Ascending aorta (tissue), 2 donors: ENCODE measurements around the gene E2F1. TPM values are rescaled to one million over a fixed set of nuclear protein-coding genes. Genes with fewer than 3 reads are reported as not detected.

Experiments used
- DNase-seq, 2 donors: peaks; one replicate each; pipeline ENCODE4 v3.0.0-alpha.2; 2019; ENCODE audit warnings: low spot score in 2 of 2
- H3K27ac ChIP-seq, 2 donors: fragments of 200-600 bp; sonication (generic); one replicate each; pipeline ENCODE4 v1.5.1; 2016 to 2017; ENCODE audit warnings: mild to moderate bottlenecking in 1 of 2
- H3K27me3 ChIP-seq: fragments of 200-600 bp; sonication (generic); one replicate; pipeline ENCODE4 v1.5.1; 2017
- H3K36me3 ChIP-seq, 2 donors: fragments of 200-600 bp; sonication (generic); one replicate each; pipeline ENCODE4 v1.5.1; 2016
- H3K4me1 ChIP-seq, 2 donors: fragments of 200-600 bp; sonication (generic); one replicate each; pipeline ENCODE4 v1.5.1; 2016 to 2017; ENCODE audit warnings: mild to moderate bottlenecking in 1 of 2
- H3K4me3 ChIP-seq, 2 donors: fragments of 200-600 bp; sonication (generic); one replicate each; pipeline ENCODE4 v1.5.1; 2016 to 2017; ENCODE audit warnings: mild to moderate bottlenecking in 1 of 2
- H3K9me3 ChIP-seq, 2 donors: fragments of 200-600 bp; sonication (generic); one replicate each; pipeline ENCODE4 v1.5.1; 2016
- intact Hi-C: fragments of 100-400 bp; cut with DNase I; formaldehyde crosslinking; loops from one replicate; pipeline ENCODE4 v1.15.1; 2023
- total RNA-seq: library from RNA; depleted of rRNA; stranded (reverse); fragments of >200 nt; gene quantifications from one replicate; pipeline ENCODE4 v1.1.0, GENCODE V29; 2016
- TF ChIP-seq, protein P1 (sequence below), 3 experiments: fragments of 200-600 bp in 2 of 3; fragments of 450-650 bp in 1 of 3; sonication (generic) in 2 of 3; IDR thresholded peaks; one replicate each; pipeline ENCODE4 v1.5.1; 2016 to 2019; ENCODE audit warnings: antibody characterized with exemption in 3 of 3, mild to moderate bottlenecking in 1 of 3, moderate library complexity in 1 of 3

The E2F1 gene
- total RNA-seq, 1 donor from 2014 or later: 0.53 TPM

DNA sequence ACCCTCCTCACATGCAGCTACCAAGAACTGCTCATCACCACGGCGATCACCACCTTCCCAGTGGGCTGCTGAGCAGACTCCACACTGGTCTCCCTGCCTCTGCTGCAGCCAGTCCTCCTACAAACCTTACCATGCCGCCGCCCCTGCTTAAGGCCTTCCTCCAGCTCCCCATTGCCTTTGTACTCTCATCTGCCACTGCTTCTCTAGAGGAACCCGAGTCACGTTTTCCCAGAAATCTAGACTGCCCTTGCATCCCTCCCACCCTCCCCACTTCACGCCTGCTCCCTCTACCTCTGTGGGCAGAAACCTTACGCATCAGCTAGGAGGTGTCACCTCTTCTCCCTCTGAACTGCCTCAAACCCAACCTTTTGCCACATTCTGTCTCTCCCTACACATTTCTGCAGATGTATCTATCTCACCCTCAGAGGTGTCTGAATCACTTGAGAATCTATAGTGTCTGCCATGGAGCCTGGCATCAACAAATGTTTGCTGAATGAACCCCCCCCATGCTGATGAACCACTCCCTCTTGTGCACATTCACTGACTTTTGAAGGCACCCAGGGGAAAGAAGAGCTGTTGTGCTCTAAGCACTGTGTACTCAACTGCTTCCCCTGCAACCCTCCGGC is 4.3 kb downstream of the E2F1 start:
- Histone ChIP-seq H3K27ac (no peak overlapping the region), H3K4me3 (no peak overlapping the region), H3K9me3 (no peaks in the 10 kb centered on the region), H3K27me3 (no peaks in the 10 kb centered on the region), H3K36me3 (no peaks in the 10 kb centered on the region), H3K4me1 (peaks cover 17 to 19% of the 10 kb centered on the region in 2 donors)
- intact Hi-C loops: no loop called here
- DNase-seq: no peak
- TF ChIP-seq, protein P1, sequence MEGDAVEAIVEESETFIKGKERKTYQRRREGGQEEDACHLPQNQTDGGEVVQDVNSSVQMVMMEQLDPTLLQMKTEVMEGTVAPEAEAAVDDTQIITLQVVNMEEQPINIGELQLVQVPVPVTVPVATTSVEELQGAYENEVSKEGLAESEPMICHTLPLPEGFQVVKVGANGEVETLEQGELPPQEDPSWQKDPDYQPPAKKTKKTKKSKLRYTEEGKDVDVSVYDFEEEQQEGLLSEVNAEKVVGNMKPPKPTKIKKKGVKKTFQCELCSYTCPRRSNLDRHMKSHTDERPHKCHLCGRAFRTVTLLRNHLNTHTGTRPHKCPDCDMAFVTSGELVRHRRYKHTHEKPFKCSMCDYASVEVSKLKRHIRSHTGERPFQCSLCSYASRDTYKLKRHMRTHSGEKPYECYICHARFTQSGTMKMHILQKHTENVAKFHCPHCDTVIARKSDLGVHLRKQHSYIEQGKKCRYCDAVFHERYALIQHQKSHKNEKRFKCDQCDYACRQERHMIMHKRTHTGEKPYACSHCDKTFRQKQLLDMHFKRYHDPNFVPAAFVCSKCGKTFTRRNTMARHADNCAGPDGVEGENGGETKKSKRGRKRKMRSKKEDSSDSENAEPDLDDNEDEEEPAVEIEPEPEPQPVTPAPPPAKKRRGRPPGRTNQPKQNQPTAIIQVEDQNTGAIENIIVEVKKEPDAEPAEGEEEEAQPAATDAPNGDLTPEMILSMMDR (IDR thresholded peaks at IDR 0.05): no peak

DNA sequence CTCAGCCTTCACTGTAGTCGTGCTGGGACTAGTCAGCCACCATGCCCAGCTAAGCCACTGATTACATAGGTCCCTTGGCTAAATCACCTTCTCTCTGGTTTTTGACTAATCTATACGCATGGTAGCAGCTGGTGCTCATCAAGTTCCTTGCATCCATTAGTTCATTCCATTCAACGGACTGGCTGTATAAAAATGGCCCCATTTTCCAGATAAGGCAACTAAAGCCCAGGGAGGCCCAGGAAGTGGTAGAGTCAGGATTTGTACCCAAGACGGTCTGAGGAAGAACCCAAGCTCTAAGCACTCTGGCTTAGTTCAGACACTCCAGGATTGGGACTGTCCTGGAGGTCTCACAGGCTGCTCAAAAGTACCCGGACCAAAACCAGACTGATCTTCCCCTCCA is 4.9 kb downstream of the E2F1 start:
- Histone ChIP-seq H3K4me3 (no peak overlapping the region), H3K27ac (no peak overlapping the region), H3K36me3 (no peaks in the 10 kb centered on the region), H3K27me3 (no peaks in the 10 kb centered on the region), H3K9me3 (no peaks in the 10 kb centered on the region), H3K4me1 (peaks cover 17 to 20% of the 10 kb centered on the region in 2 donors)
- intact Hi-C loops: no loop called here
- DNase-seq: no peak
- TF ChIP-seq, protein P1 (IDR thresholded peaks at IDR 0.05): no peak

DNA sequence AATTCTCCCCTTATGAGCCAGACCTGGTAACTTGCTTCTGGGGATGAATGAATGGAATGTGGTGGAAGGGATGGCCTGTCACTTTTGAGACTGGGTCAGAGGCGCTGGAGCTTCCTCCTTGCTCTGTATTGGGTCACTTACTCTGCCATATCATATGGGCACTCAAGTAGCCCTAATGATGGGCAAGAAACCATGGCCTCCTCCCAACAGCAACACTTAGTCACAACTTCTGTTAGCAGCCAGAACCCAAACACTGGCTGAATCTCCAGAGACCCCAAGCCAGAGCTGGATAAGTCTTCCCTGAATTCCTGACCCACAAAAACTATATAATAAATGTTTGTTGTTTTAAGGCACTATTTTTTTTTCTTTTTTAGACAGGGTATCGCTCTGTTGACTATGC is 5.5 kb downstream of the E2F1 start:
- Histone ChIP-seq H3K4me1 (peaks cover 23 to 26% of the 10 kb centered on the region in 2 donors), H3K4me3 (no peak overlapping the region), H3K27me3 (no peaks in the 10 kb centered on the region), H3K9me3 (no peaks in the 10 kb centered on the region), H3K27ac (peak overlapping the region; percentile 44 to 46), H3K36me3 (no peaks in the 10 kb centered on the region)
- TF ChIP-seq, protein P1 (IDR thresholded peaks at IDR 0.05): no peak
- intact Hi-C loops: no loop called here
- DNase-seq: no peak

DNA sequence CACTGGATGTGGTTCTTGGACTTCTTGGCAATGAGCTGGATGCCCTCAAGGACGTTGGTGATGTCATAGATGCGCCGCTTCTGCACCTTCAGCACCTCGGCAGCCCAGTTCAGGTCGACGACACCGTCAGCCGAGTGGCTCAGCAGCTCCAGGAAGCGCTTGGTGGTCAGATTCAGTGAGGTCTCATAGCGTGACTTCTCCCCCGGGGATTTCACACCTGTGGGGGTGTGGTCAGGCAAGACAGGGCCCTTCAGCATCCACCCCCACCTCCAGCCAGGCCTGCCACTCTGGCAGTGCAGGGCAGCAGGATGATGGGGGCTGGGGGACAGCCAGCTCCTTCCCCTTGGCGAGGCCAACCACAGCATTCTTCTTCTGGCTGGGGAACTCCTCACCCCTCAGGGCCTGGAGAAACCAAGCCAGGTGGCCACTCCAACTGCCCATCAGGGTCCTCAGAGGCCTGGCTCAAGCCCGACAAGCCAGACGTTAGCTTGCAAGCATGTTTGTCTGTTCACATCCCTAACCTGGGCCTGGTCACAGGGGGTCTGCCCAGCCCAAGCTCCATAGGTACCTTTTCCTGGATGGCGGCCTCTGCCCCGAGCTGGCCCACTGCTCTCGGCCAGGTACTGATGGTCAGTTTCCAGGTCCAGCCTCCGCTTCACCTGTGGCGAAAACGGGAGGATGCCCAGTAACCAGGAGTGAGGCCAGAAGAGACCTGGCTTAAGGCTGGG is 6.3 kb downstream of the E2F1 start:
- peak overlapping the region; percentile 44 to 46 for H3K27ac ChIP-seq

DNA sequence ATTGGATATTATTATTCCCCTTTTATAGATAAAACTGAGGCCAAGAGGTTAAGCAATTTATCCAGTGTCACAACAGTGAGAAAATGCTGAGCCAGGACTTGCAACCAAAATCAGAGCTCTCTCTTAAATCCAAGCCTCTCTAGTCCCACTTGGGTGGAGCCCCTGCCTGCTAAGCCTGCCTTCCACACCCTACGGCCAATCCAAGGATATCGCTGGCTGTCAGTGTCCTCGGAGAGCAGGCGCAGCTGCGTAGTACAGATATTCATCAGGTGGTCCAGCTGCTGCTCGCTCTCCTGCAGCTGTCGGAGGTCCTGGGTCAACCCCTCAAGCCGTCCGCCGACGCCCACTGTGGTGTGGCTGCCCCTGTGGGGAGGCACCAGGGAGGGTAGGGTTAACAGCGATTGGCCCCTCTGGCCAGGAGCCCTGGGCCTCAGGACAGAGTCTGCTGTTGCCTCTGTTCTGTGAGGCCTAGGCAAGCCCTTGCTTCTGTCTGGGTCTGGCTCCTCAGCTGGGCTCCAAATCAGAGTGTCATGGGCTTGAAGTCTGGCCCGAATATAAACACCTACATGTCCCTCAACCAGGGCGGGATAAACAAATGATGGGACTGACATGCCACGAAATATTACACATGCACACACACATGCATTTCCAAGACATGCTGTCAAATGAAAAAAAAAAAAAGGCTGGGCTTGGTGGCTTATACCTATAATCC is 8.0 kb downstream of the E2F1 start:
- peaks cover 23 to 40% of the 10 kb centered on the region in 2 donors for H3K4me1 ChIP-seq
- DNase-seq: no peak
- no peaks in the 10 kb centered on the region for H3K36me3 ChIP-seq
- H3K9me3 ChIP-seq: no peaks in the 10 kb centered on the region
- H3K27ac ChIP-seq: peak overlapping the region in 1 of 2 donors; percentile 97
- intact Hi-C loops: no loop called here
- no peaks in the 10 kb centered on the region for H3K27me3 ChIP-seq
- no peak overlapping the region for H3K4me3 ChIP-seq
- TF ChIP-seq, protein P1 (IDR thresholded peaks at IDR 0.05): no peak

More for the DNA sequence above, 6.3 kb downstream of the E2F1 start:
- no peaks in the 10 kb centered on the region for H3K27me3 ChIP-seq
- TF ChIP-seq, protein P1 (IDR thresholded peaks at IDR 0.05): no peak
- intact Hi-C loops: no loop called here
- H3K9me3 ChIP-seq: no peaks in the 10 kb centered on the region
- DNase-seq: no peak
- H3K4me1 ChIP-seq: peaks cover 20 to 29% of the 10 kb centered on the region in 2 donors
- H3K36me3 ChIP-seq: no peaks in the 10 kb centered on the region
- H3K4me3 ChIP-seq: no peak overlapping the region
